Endothelial cell of umbilical vein (primary cell): ENCODE results near the gene DEXI. TPM values are rescaled to one million over a fixed set of nuclear protein-coding genes. Genes with fewer than 3 reads are reported as not detected.

Experiments used
- BruUV-seq: library from RNA; stranded (reverse); fragments of 400-500 nt; replicated peaks from 2 replicates; lab custom pipeline; 2021; lab: Mats Ljungman, UMichigan
- CTCF ChIA-PET: fragments of 300-600, 350-600 bp; sonication (Branson Sonifier 250); formaldehyde crosslinking; loops from one replicate; lab custom pipeline; 2021; ENCODE audit warnings: antibody characterized with exemption, inconsistent platforms; lab: Charles Lee
- POLR2A ChIA-PET: fragments of 300-600, 350-600 bp; sonication (Branson Sonifier 250); formaldehyde crosslinking; loops from one replicate; lab custom pipeline; 2021; ENCODE audit warnings: antibody characterized with exemption, inconsistent platforms; lab: Charles Lee
- DNase-seq: peaks from one replicate; pipeline ENCODE4 v3.0.0-alpha.2; 2011; ENCODE audit warnings: low read depth, low spot score
- FAIRE-seq: peaks from 2 replicates; lab custom pipeline; 2011; peaks lifted over from hg19 to GRCh38; lab: Jason Lieb, UNC
- H2AFZ ChIP-seq: 2 replicates; pipeline ENCODE4 v1.6.0; 2012; ENCODE audit warnings: low read depth, low read length, control low read depth, inconsistent platforms
- H3K27ac ChIP-seq: 2 replicates; pipeline ENCODE4 v1.5.1; 2011; ENCODE audit warnings: low read depth, mild to moderate bottlenecking, control low read depth, low read length, moderate library complexity; ENCODE audit not compliant: insufficient read depth
- H3K27me3 ChIP-seq, 2 experiments: 2 replicates each; pipeline versions ENCODE4 v1.6.0 to v1.6.1; 2011; ENCODE audit warnings: low read length in 2 of 2, mixed read lengths in 1 of 2; ENCODE audit not compliant: control insufficient read depth in 2 of 2, insufficient read depth in 2 of 2
- H3K36me3 ChIP-seq, 2 experiments: 2 replicates in 1 of 2; 3 replicates in 1 of 2; pipeline ENCODE4 v1.5.1; 2011; ENCODE audit warnings: low read length in 2 of 2, mild to moderate bottlenecking in 1 of 2, moderate library complexity in 1 of 2; ENCODE audit not compliant: control insufficient read depth in 2 of 2, insufficient read depth in 2 of 2; ENCODE audit errors: extremely low read depth in 1 of 2
- H3K4me1 ChIP-seq: 3 replicates; pipeline ENCODE4 v1.5.1; 2011; ENCODE audit warnings: mild to moderate bottlenecking, low read length; ENCODE audit not compliant: control insufficient read depth, insufficient read depth; ENCODE audit errors: extremely low read depth
- H3K4me2 ChIP-seq: 2 replicates; pipeline ENCODE4 v1.6.1; 2011; ENCODE audit warnings: low read length, control low read depth, mixed read lengths; ENCODE audit not compliant: insufficient read depth
- H3K4me3 ChIP-seq, 3 experiments: fragments of 200-600 bp in 1 of 3; sonication (generic), shearing (Covaris generic) in 1 of 3; replicated peaks in 1 of 3; 2 replicates each; pipeline ENCODE4 v1.5.1; 2011 to 2016; ENCODE audit warnings: control low read depth in 3 of 3, low read length in 3 of 3, mild to moderate bottlenecking in 2 of 3, inconsistent platforms in 1 of 3, low read depth in 1 of 3, moderate library complexity in 1 of 3; ENCODE audit not compliant: insufficient read depth in 1 of 3
- H3K79me2 ChIP-seq: 2 replicates; pipeline ENCODE4 v1.6.0; 2012; ENCODE audit warnings: low read length, inconsistent platforms; ENCODE audit not compliant: control insufficient read depth, insufficient read depth
- H3K9ac ChIP-seq: replicated peaks from 2 replicates; pipeline ENCODE3; 2011; ENCODE audit warnings: low read length, control low read depth; ENCODE audit not compliant: insufficient read depth; ENCODE audit errors: extremely low read depth
- H3K9me1 ChIP-seq: replicated peaks from 3 replicates; pipeline ENCODE4 v1.6.0; 2011; ENCODE audit warnings: mild to moderate bottlenecking, low read length; ENCODE audit not compliant: control insufficient read depth, insufficient read depth; ENCODE audit errors: extremely low read depth
- H3K9me3 ChIP-seq: replicated peaks from 2 replicates; pipeline ENCODE4 v1.5.1; 2012; ENCODE audit warnings: low read length, inconsistent platforms; ENCODE audit not compliant: control insufficient read depth, insufficient read depth
- H4K20me1 ChIP-seq: replicated peaks from 2 replicates; pipeline ENCODE3; 2011; ENCODE audit warnings: mild to moderate bottlenecking, low read length; ENCODE audit not compliant: control insufficient read depth, insufficient read depth; ENCODE audit errors: extremely low read depth
- CTCF ChIP-seq, 2 donors: IDR thresholded peaks; 1 replicate in 1 of 2; 2 replicates in 1 of 2; pipeline ENCODE4 v1.5.1; 2011; ENCODE audit warnings: low read length in 2 of 2, mild to moderate bottlenecking in 2 of 2, moderate library complexity in 2 of 2, control low read depth in 1 of 2, inconsistent platforms in 1 of 2, low read depth in 1 of 2; ENCODE audit not compliant: insufficient read depth in 1 of 2; ENCODE audit errors: extremely low read depth in 1 of 2
- EZH2 ChIP-seq: IDR thresholded peaks from 2 replicates; pipeline ENCODE4 v1.6.1; 2012; ENCODE audit warnings: borderline replicate concordance, low read depth, mild to moderate bottlenecking, moderate library complexity, low read length, inconsistent platforms; ENCODE audit not compliant: severe bottlenecking
- FOS ChIP-seq: IDR thresholded peaks from 2 replicates; pipeline ENCODE4 v1.6.1; 2011; ENCODE audit warnings: mild to moderate bottlenecking, low read length, moderate library complexity, borderline replicate concordance; ENCODE audit not compliant: insufficient read depth
- GATA2 ChIP-seq: IDR thresholded peaks from 2 replicates; pipeline ENCODE4 v1.7.0; 2011; ENCODE audit warnings: low read depth, mild to moderate bottlenecking, moderate library complexity, mixed read lengths, low read length; ENCODE audit not compliant: insufficient read length, insufficient read depth
- JUN ChIP-seq: IDR thresholded peaks from 2 replicates; pipeline ENCODE4 v1.6.1; 2011; ENCODE audit warnings: borderline replicate concordance, low read depth; ENCODE audit not compliant: insufficient read length, insufficient read depth
- MYC ChIP-seq: IDR thresholded peaks from one replicate; pipeline ENCODE4 v1.6.1; 2011; ENCODE audit warnings: mild to moderate bottlenecking, low read depth, low read length
- POLR2A ChIP-seq: IDR thresholded peaks from 2 replicates; pipeline ENCODE4 v1.6.1; 2012; ENCODE audit warnings: low read depth, mild to moderate bottlenecking, control low read depth, low read length
- POLR2AphosphoS5 ChIP-seq: IDR thresholded peaks from 2 replicates; pipeline ENCODE4 v1.6.1; 2012; ENCODE audit warnings: low read depth, mild to moderate bottlenecking, control low read depth, low read length, moderate library complexity; ENCODE audit not compliant: insufficient read depth
- dilution Hi-C: fragments of 300-500 bp; cut with MboI; formaldehyde crosslinking; loops from one replicate; pipeline ENCODE4 v1.15.0; 2019; ENCODE audit warnings: low sequenced_read_pairs; ENCODE audit not compliant: extremely low pct_ligation_motif_present
- intact Hi-C: fragments of 100-400 bp; cut with micrococcal nuclease; formaldehyde crosslinking; loops from one replicate; pipeline ENCODE4 v1.10.0; 2022
- polyA plus RNA-seq, 4 experiments: library from polyadenylated mRNA; depleted of rRNA in 3 of 4; stranded (reverse) in 3 of 4; unstranded in 1 of 4; fragments of >200 nt; gene quantifications; 2 replicates each; pipeline versions ENCODE4 v1.2.1 to v1.2.3, GENCODE V29; 2011 to 2012; ENCODE audit warnings: missing spikeins in 1 of 4
- total RNA-seq: library from RNA; stranded (reverse); gene quantifications from 2 replicates; pipeline ENCODE4 v1.2.3, GENCODE V29; 2021
- TF ChIP-seq, protein P1 (sequence below): IDR thresholded peaks from 2 replicates; pipeline ENCODE4 v1.6.1; 2011; ENCODE audit not compliant: insufficient read depth, insufficient read length

The DEXI gene
- total and polyA plus RNA-seq, 2 donors (not counting 3 experiments of a cell fraction or from before 2014, with no cell fraction given): 32.8 to 69.5 TPM

DNA sequence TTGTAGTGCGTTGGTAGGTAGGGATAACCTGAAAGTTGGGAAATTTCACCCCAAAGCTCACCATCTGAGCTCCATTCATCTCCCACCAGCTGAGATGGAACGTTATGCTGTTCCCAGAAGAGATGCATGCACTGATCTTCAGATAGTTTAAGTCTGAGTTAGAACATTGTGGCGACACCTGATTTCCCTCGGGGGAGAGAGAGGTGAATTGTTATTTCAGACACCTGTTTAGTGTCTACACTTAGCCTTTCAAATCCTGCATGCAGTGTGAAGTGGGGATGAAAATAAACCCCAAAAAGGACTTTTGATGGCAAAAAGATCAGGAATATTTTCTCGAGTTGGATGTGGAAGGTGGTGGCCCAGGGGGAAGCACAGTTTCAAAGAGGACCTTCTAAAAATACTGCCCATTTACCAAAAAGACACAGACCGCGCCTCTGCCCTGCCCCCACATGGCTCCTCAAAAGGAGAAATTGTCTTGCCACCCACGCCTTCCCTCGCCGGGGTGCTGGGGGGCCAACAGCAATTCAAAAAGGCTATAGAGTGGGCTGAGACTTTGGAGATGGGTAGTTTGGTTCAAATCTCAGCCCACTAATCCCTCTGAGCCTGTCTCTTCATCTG lies 53.8 kb downstream of the DEXI start:
- H3K4me1 ChIP-seq: no peaks in the 10 kb centered on the region
- no peak overlapping the region for H3K4me2 ChIP-seq
- BruUV-seq: no TSS peak
- no peak overlapping the region for H3K9ac ChIP-seq
- H2AFZ ChIP-seq: no peak overlapping the region
- no peaks in the 10 kb centered on the region for H3K79me2 ChIP-seq
- DNase-seq (no peak), FAIRE-seq (no peak)
- H3K27me3 ChIP-seq: no peaks in the 10 kb centered on the region
- dilution Hi-C loops: no loop called here
- no peaks in the 10 kb centered on the region for H3K9me3 ChIP-seq
- ChIA-PET POLR2A (no interaction called here), CTCF (no interaction called here)
- TF ChIP-seq POLR2AphosphoS5 (no peak), JUN (no peak), MYC (no peak), FOS (no peak), EZH2 (no peak), GATA2 (no peak), POLR2A (no peak), CTCF (IDR thresholded peaks at IDR 0.05; ENCODE audit: extremely low read depth in 1 of 2, insufficient read depth in 1 of 2, low read depth in 1 of 2, low read length in 2 of 2) (no peak)
- TF ChIP-seq, protein P1, sequence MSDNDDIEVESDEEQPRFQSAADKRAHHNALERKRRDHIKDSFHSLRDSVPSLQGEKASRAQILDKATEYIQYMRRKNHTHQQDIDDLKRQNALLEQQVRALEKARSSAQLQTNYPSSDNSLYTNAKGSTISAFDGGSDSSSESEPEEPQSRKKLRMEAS: no peak
- no peaks in the 10 kb centered on the region for H3K36me3 ChIP-seq
- no peak overlapping the region for H3K27ac ChIP-seq
- no peak overlapping the region for H3K4me3 ChIP-seq
- H4K20me1 ChIP-seq: no peaks in the 10 kb centered on the region
- no peaks in the 10 kb centered on the region for H3K9me1 ChIP-seq
- intact Hi-C loops: no loop called here
